GM12878 (cell line): ENCODE measurements around the gene WDR18. TPM values are rescaled to one million over a fixed set of nuclear protein-coding genes. Genes with fewer than 3 reads are reported as not detected.

Source experiments
- BHLHE40 ChIP-seq, 2 experiments: fragments of 450-650 bp in 1 of 2; IDR thresholded peaks; 2 replicates each; pipeline ENCODE4 v1.6.1; 2011 to 2017; ENCODE audit warnings: low read depth in 2 of 2, borderline replicate concordance in 1 of 2, improper control_type of control experiment in 1 of 2, low read length in 1 of 2, mild to moderate bottlenecking in 1 of 2
- EED ChIP-seq: sonication (generic); IDR thresholded peaks from 2 replicates; pipeline ENCODE4 v1.6.1; 2016; ENCODE audit warnings: antibody characterized with exemption, low read depth
- IKZF2 ChIP-seq, 2 experiments: fragments of 450-650 bp; IDR thresholded peaks; 2 replicates each; pipeline ENCODE4 v1.6.1; 2017; ENCODE audit warnings: mild to moderate bottlenecking in 2 of 2, moderate library complexity in 2 of 2
- SRF ChIP-seq, 2 experiments: IDR thresholded peaks; 2 replicates each; pipeline ENCODE4 v1.6.1; 2011; ENCODE audit warnings: low read depth in 2 of 2, low read length in 2 of 2, mild to moderate bottlenecking in 1 of 2, moderate library complexity in 1 of 2
- TBL1XR1 ChIP-seq: IDR thresholded peaks from 2 replicates; pipeline ENCODE4 v1.6.1; 2012; ENCODE audit warnings: low read depth, low read length, improper control_type of control experiment
- TCF3 ChIP-seq: IDR thresholded peaks from 2 replicates; pipeline ENCODE4 v1.6.1; 2012; ENCODE audit warnings: low read depth, mild to moderate bottlenecking, low read length, borderline replicate concordance; ENCODE audit not compliant: insufficient read depth
- YBX1 ChIP-seq: fragments of 450-650 bp; IDR thresholded peaks from 2 replicates; pipeline ENCODE4 v1.6.1; 2016; ENCODE audit warnings: antibody characterized with exemption
- YY1 ChIP-seq: IDR thresholded peaks from 2 replicates; pipeline ENCODE4 v1.6.1; 2011; ENCODE audit warnings: low read depth, mild to moderate bottlenecking, low read length
- ZBED1 ChIP-seq: IDR thresholded peaks from 2 replicates; pipeline ENCODE4 v1.6.1; 2016; ENCODE audit warnings: borderline replicate concordance
- ZNF274 ChIP-seq: IDR thresholded peaks from one replicate; pipeline ENCODE4 v1.8.0; 2011; ENCODE audit not compliant: insufficient read length, insufficient read depth
- ZNF592 ChIP-seq: fragments of 450-650 bp; IDR thresholded peaks from 2 replicates; pipeline ENCODE4 v1.6.1; 2017; ENCODE audit warnings: mild to moderate bottlenecking, moderate library complexity
- ZNF622 ChIP-seq: fragments of 450-650 bp; IDR thresholded peaks from 2 replicates; pipeline ENCODE4 v1.6.1; 2017; ENCODE audit warnings: mild to moderate bottlenecking, inconsistent platforms
- polyA plus RNA-seq, 11 experiments: library from polyadenylated mRNA; depleted of rRNA in 4 of 11; unstranded in 6 of 11; stranded (reverse) in 5 of 11; fragments of >200 nt; fragmentation: Nextera tagmentation in 4 of 11; fragmentation: Illumina TruSeq in 1 of 11; extraction: Ambion mirVana in 4 of 11; extraction: Trizol in 1 of 11; gene quantifications; 1 replicate in 1 of 11; 2 replicates in 10 of 11; pipeline versions ENCODE4 v1.2.1 to v1.2.3, GENCODE V29; 2011 to 2016; ENCODE audit warnings: inconsistent platforms in 2 of 11, missing spikeins in 2 of 11, low read depth in 1 of 11
- total RNA-seq, 4 experiments: library from RNA; depleted of rRNA in 3 of 4; stranded (reverse); fragments of >200 nt in 3 of 4; fragmentation: Illumina TruSeq in 1 of 4; extraction: Trizol in 1 of 4; gene quantifications; 2 replicates each; pipeline versions ENCODE4 v1.2.1 to v1.2.3, GENCODE V29; 2013 to 2021
- TF ChIP-seq, protein P1 (sequence below): fragments of 450-650 bp; IDR thresholded peaks from 2 replicates; pipeline ENCODE4 v1.6.1; 2014; ENCODE audit warnings: mild to moderate bottlenecking

The WDR18 gene
- total and polyA plus RNA-seq, 10 of the 15 experiments (the other 5 are each of a cell fraction or from before 2014, with no cell fraction given): 3.0 to 206 (median 62.3) TPM

GRCh38 chr19:1025960-1026782 lies 42.0 kb downstream of the WDR18 start, which contains the start of gene CNN2 (continued):
- TF ChIP-seq ZNF592 (no peak), TBL1XR1 (no peak), TCF3 (0 out of 2 replicates have a peak, but pooled peaks have one; percentile 16), SRF (IDR thresholded peaks at IDR 0.05; ENCODE audit: low read depth in 2 of 2, low read length in 2 of 2) (peak; percentile 95 to 98), ZBED1 (no peak), IKZF2 (IDR thresholded peaks at IDR 0.05) (peak; percentile 19 to 39; a peak in 2 of 4 replicates), ZNF274 (no peak), YY1 (peak; percentile 26; the same call in 1 of the 2 replicates), EED (no peak; the same call in none of the 2 replicates), YBX1 (no peak), ZNF622 (no peak), BHLHE40 (IDR thresholded peaks at IDR 0.05; ENCODE audit: borderline replicate concordance in 1 of 2, low read depth in 2 of 2, low read length in 1 of 2) (peak in 1 of 2 experiments; percentile 46; a peak in 1 of 4 replicates)
- TF ChIP-seq, protein P1, sequence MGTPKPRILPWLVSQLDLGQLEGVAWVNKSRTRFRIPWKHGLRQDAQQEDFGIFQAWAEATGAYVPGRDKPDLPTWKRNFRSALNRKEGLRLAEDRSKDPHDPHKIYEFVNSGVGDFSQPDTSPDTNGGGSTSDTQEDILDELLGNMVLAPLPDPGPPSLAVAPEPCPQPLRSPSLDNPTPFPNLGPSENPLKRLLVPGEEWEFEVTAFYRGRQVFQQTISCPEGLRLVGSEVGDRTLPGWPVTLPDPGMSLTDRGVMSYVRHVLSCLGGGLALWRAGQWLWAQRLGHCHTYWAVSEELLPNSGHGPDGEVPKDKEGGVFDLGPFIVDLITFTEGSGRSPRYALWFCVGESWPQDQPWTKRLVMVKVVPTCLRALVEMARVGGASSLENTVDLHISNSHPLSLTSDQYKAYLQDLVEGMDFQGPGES: no peak
